Astrocyte (in vitro differentiated cells and primary cell): ENCODE data around the gene IL32. TPM values are rescaled to one million over a fixed set of nuclear protein-coding genes. Genes with fewer than 3 reads are reported as not detected.

Experiments
- DNase-seq: peaks from one replicate; pipeline ENCODE4 v3.0.0-alpha.2; 2010; ENCODE audit warnings: low read depth
- FAIRE-seq: peaks from 2 replicates; lab custom pipeline; 2011; peaks lifted over from hg19 to GRCh38; lab: Jason Lieb, UNC
- H2AFZ ChIP-seq: 2 replicates; pipeline ENCODE4 v1.6.0; 2012; ENCODE audit warnings: low read depth, low read length, inconsistent platforms
- H3K27ac ChIP-seq: 2 replicates; pipeline ENCODE4 v1.5.1; 2011; ENCODE audit warnings: low read depth, low read length, inconsistent platforms
- H3K27me3 ChIP-seq: 2 replicates; pipeline ENCODE4 v1.6.0; 2011; ENCODE audit warnings: low read length, inconsistent platforms; ENCODE audit not compliant: insufficient read depth
- H3K36me3 ChIP-seq: 2 replicates; pipeline ENCODE4 v1.5.1; 2011; ENCODE audit warnings: low read length, inconsistent platforms; ENCODE audit not compliant: insufficient read depth
- H3K4me1 ChIP-seq: 2 replicates; pipeline ENCODE4 v1.5.1; 2011; ENCODE audit warnings: low read length, inconsistent platforms; ENCODE audit not compliant: insufficient read depth
- H3K4me2 ChIP-seq: 2 replicates; pipeline ENCODE4 v1.6.0; 2012; ENCODE audit warnings: low read length, inconsistent platforms
- H3K4me3 ChIP-seq: 2 replicates; pipeline ENCODE4 v1.5.1; 2011; ENCODE audit warnings: low read depth, mild to moderate bottlenecking, low read length, inconsistent platforms; ENCODE audit not compliant: insufficient read depth
- H3K79me2 ChIP-seq: 2 replicates; pipeline ENCODE4 v1.6.0; 2012; ENCODE audit warnings: mild to moderate bottlenecking, low read length, inconsistent platforms; ENCODE audit not compliant: insufficient read depth
- H3K9ac ChIP-seq: 2 replicates; pipeline ENCODE4 v1.6.0; 2012; ENCODE audit warnings: mild to moderate bottlenecking, low read length, inconsistent platforms
- H3K9me3 ChIP-seq: 2 replicates; pipeline ENCODE4 v1.5.1; 2012; ENCODE audit warnings: low read depth, mild to moderate bottlenecking, low read length, inconsistent platforms; ENCODE audit not compliant: insufficient read depth
- H4K20me1 ChIP-seq: 2 replicates; pipeline ENCODE4 v1.6.0; 2012; ENCODE audit warnings: low read length, inconsistent platforms; ENCODE audit not compliant: insufficient read depth
- H3K27ac Mint-ChIP-seq: one replicate; pipeline ENCODE4 v1.8.0; 2021; ENCODE audit warnings: mild to moderate bottlenecking, mixed read lengths; ENCODE audit not compliant: unreplicated experiment
- H3K27me3 Mint-ChIP-seq: one replicate; pipeline ENCODE4 v1.8.0; 2021; ENCODE audit warnings: low read depth, mixed read lengths; ENCODE audit not compliant: unreplicated experiment
- H3K36me3 Mint-ChIP-seq: one replicate; pipeline ENCODE4 v1.8.0; 2021; ENCODE audit warnings: low read depth, mixed read lengths; ENCODE audit not compliant: unreplicated experiment
- H3K4me1 Mint-ChIP-seq: one replicate; pipeline ENCODE4 v1.8.0; 2021; ENCODE audit warnings: low read depth, mixed read lengths; ENCODE audit not compliant: unreplicated experiment
- H3K4me3 Mint-ChIP-seq: one replicate; pipeline ENCODE4 v1.8.0; 2021; ENCODE audit warnings: mild to moderate bottlenecking, moderate library complexity, mixed read lengths; ENCODE audit not compliant: unreplicated experiment
- H3K9me3 Mint-ChIP-seq: one replicate; pipeline ENCODE4 v1.8.0; 2021; ENCODE audit warnings: mild to moderate bottlenecking, mixed read lengths; ENCODE audit not compliant: unreplicated experiment
- CTCF ChIP-seq: IDR thresholded peaks from 2 replicates; pipeline ENCODE4 v1.5.1; 2011; ENCODE audit warnings: low read depth, mild to moderate bottlenecking, inconsistent platforms, low read length, moderate library complexity; ENCODE audit not compliant: insufficient read depth
- EZH2 ChIP-seq: IDR thresholded peaks from 2 replicates; pipeline ENCODE4 v1.6.1; 2012; ENCODE audit warnings: mild to moderate bottlenecking, low read length, inconsistent platforms; ENCODE audit not compliant: insufficient read depth
- total RNA-seq: library from RNA; stranded (reverse); gene quantifications from 2 replicates; pipeline ENCODE4 v1.2.1, GENCODE V29; 2021

The IL32 gene
- total RNA-seq, 1 donor from 2014 or later, result 43.8 TPM

GRCh38 chr16:3046641-3047386 lies 18.6 kb upstream of the IL32 start:
- Histone ChIP-seq H3K9ac (no peak overlapping the region), H3K36me3 (no peaks in the 10 kb centered on the region), H3K27me3 (peaks cover 20% of the 10 kb centered on the region), H3K4me2 (peak overlapping the region; percentile 84), H3K9me3 (no peaks in the 10 kb centered on the region), H4K20me1 (no peaks in the 10 kb centered on the region), H3K79me2 (no peaks in the 10 kb centered on the region), H3K4me3 (no peak overlapping the region), H3K4me1 (peaks cover 8% of the 10 kb centered on the region), H2AFZ (no peak overlapping the region), H3K27ac (no peak overlapping the region)
- no peak for DNase-seq
- H3K27ac Mint-ChIP-seq, result no peak overlapping the region
- H3K9me3 Mint-ChIP-seq, result no peaks in the 10 kb centered on the region
- peak overlapping the region; percentile 50 for H3K4me3 Mint-ChIP-seq
- H3K27me3 Mint-ChIP-seq, result peaks cover 37% of the 10 kb centered on the region
- TF ChIP-seq EZH2, result peak; percentile 93
- TF ChIP-seq CTCF, result no peak
- no peak for FAIRE-seq
- H3K36me3 Mint-ChIP-seq, result no peaks in the 10 kb centered on the region
- H3K4me1 Mint-ChIP-seq, result no peaks in the 10 kb centered on the region

- no peaks in the 10 kb centered on the region for H3K36me3 Mint-ChIP-seq
- Histone ChIP-seq H4K20me1 (no peaks in the 10 kb centered on the region), H3K36me3 (no peaks in the 10 kb centered on the region), H3K4me3 (no peak overlapping the region), H2AFZ (no peak overlapping the region), H3K9me3 (no peaks in the 10 kb centered on the region), H3K27me3 (peaks cover 20% of the 10 kb centered on the region), H3K4me1 (peaks cover 8% of the 10 kb centered on the region), H3K79me2 (no peaks in the 10 kb centered on the region), H3K4me2 (no peak overlapping the region), H3K27ac (no peak overlapping the region), H3K9ac (no peak overlapping the region)
- no peak for FAIRE-seq
- DNase-seq, result no peak
- H3K9me3 Mint-ChIP-seq, result no peaks in the 10 kb centered on the region
- H3K27me3 Mint-ChIP-seq, result peaks cover 39% of the 10 kb centered on the region
- no peaks in the 10 kb centered on the region for H3K4me1 Mint-ChIP-seq
- peak overlapping the region; percentile 54 for H3K4me3 Mint-ChIP-seq
- TF ChIP-seq EZH2 (no peak), CTCF (no peak)
- H3K27ac Mint-ChIP-seq, result no peak overlapping the region
Measured at GRCh38 chr16:3047387-3047720, 18.1 kb upstream of the IL32 start.

- Histone ChIP-seq H3K36me3 (no peaks in the 10 kb centered on the region), H3K79me2 (no peaks in the 10 kb centered on the region), H3K27ac (no peak overlapping the region), H3K9me3 (no peaks in the 10 kb centered on the region), H3K4me1 (peaks cover 8% of the 10 kb centered on the region), H3K27me3 (peaks cover 20% of the 10 kb centered on the region), H3K4me3 (no peak overlapping the region), H4K20me1 (peaks cover 3% of the 10 kb centered on the region), H2AFZ (no peak overlapping the region), H3K9ac (no peak overlapping the region), H3K4me2 (no peak overlapping the region)
- DNase-seq, result no peak
- FAIRE-seq, result no peak
- Mint-ChIP-seq H3K9me3 (peaks cover 3% of the 10 kb centered on the region), H3K27ac (no peak overlapping the region), H3K4me1 (no peaks in the 10 kb centered on the region), H3K27me3 (peaks cover 30% of the 10 kb centered on the region), H3K36me3 (peaks cover 2% of the 10 kb centered on the region), H3K4me3 (no peak overlapping the region)
- TF ChIP-seq EZH2 (no peak), CTCF (no peak)
Measured at GRCh38 chr16:3049921-3050481, 15.4 kb upstream of the IL32 start.
